K562 (cell line): ENCODE results near the gene FAM90A1. TPM values are rescaled to one million over a fixed set of nuclear protein-coding genes. Genes with fewer than 3 reads are reported as not detected.
"Not testable (repeated sequence)": the region's sequence is repeated elsewhere in the genome, so short reads cannot be mapped to it uniquely, and the experiment has no call there.

Source experiments
- ARID3B ChIP-seq: fragments of 250-450 bp; sonication (Bioruptor Pico); IDR thresholded peaks from 2 replicates; pipeline ENCODE4 v1.4.0; 2020; ENCODE audit warnings: borderline replicate concordance
- KAT7 ChIP-seq: sonication (generic); formaldehyde crosslinking; IDR thresholded peaks from 2 replicates; pipeline ENCODE4 v1.8.0; 2022; ENCODE audit warnings: missing genetic modification reagents, mild to moderate bottlenecking, borderline replicate concordance
- MAX ChIP-seq: sonication (generic); formaldehyde crosslinking; IDR thresholded peaks from 2 replicates; pipeline ENCODE4 v1.9.0; 2022; ENCODE audit warnings: mild to moderate bottlenecking, missing genetic modification reagents
- MGA ChIP-seq: fragments of 450-650 bp; IDR thresholded peaks from 2 replicates; pipeline ENCODE4 v1.6.1; 2016; ENCODE audit warnings: mild to moderate bottlenecking, moderate library complexity
- NR2C1 ChIP-seq, 2 experiments: fragments of 450-650 bp; IDR thresholded peaks; 2 replicates each; pipeline ENCODE4 v1.6.1; 2017; ENCODE audit warnings: mild to moderate bottlenecking in 2 of 2, antibody characterized with exemption in 1 of 2, inconsistent platforms in 1 of 2, missing compliant biosample characterization in 1 of 2, missing genetic modification characterization in 1 of 2
- POLR2G ChIP-seq: fragments of 200-400 bp; formaldehyde crosslinking; IDR thresholded peaks from 2 replicates; pipeline ENCODE4 v1.6.1; 2017; ENCODE audit warnings: low read depth, mild to moderate bottlenecking, antibody characterized with exemption, low read length, moderate library complexity
- SAP30 ChIP-seq: fragments of 200-600 bp; sonication (generic); IDR thresholded peaks from 2 replicates; pipeline ENCODE4 v1.6.1; 2012; ENCODE audit warnings: borderline replicate concordance, low read depth, mild to moderate bottlenecking, moderate library complexity, low read length, control low read depth, inconsistent platforms; ENCODE audit not compliant: insufficient read depth, poor library complexity, severe bottlenecking
- TFAP4 ChIP-seq: sonication (generic); formaldehyde crosslinking; IDR thresholded peaks from 2 replicates; pipeline ENCODE4 v1.8.0; 2022; ENCODE audit warnings: missing genetic modification reagents, mild to moderate bottlenecking, moderate library complexity, borderline replicate concordance
- ZFX ChIP-seq: sonication (generic); formaldehyde crosslinking; IDR thresholded peaks from 2 replicates; pipeline ENCODE4 v1.8.0; 2022; ENCODE audit warnings: mild to moderate bottlenecking, missing genetic modification reagents, moderate library complexity
- polyA plus RNA-seq, 8 experiments: library from polyadenylated mRNA; depleted of rRNA in 4 of 8; stranded (reverse) in 5 of 8; unstranded in 3 of 8; fragments of >200 nt; fragmentation: Nextera tagmentation in 2 of 8; fragmentation: Illumina TruSeq in 1 of 8; extraction: Ambion mirVana in 2 of 8; extraction: Trizol in 1 of 8; gene quantifications; 2 replicates each; pipeline versions ENCODE4 v1.2.1 to v1.2.3, GENCODE V29; 2011 to 2014; ENCODE audit warnings: inconsistent platforms in 1 of 8, missing spikeins in 1 of 8
- total RNA-seq, 7 experiments: library from RNA; depleted of rRNA in 6 of 7; stranded (reverse); fragments of >200 nt in 6 of 7; fragmentation: Illumina TruSeq in 2 of 7; extraction: Trizol in 2 of 7; gene quantifications; 2 replicates each; pipeline versions ENCODE4 v1.2.1 to v1.2.3, GENCODE V29; 2011 to 2021; ENCODE audit warnings: low replicate concordance in 1 of 7

The FAM90A1 gene
- total and polyA plus RNA-seq, 9 of the 15 experiments (the other 6 are each of a cell fraction or from before 2014, with no cell fraction given) = 0.01 to 0.16 (median 0.04) TPM; not detected in 4

- TF ChIP-seq MGA (peak; percentile 66), SAP30 (peak; percentile 39), ARID3B (CRISPR knock-in tag) (0 out of 2 replicates have a peak, but pooled peaks have one; percentile 22), NR2C1 (IDR thresholded peaks at IDR 0.05) (peak; percentile 46; the same call in 1 of the 2 replicates), KAT7 (CRISPR knock-in tag) (0 out of 2 replicates have a peak, but pooled peaks have one; percentile 25), MAX (peak; percentile 69; the same call in 1 of the 2 replicates), POLR2G (peak; percentile 59; the same call in 1 of the 2 replicates), TFAP4 (peak; percentile 72; the same call in 1 of the 2 replicates), ZFX (CRISPR knock-in tag) (peak; percentile 62)
- TF ChIP-seq NR2C1 (tag; IDR thresholded peaks at IDR 0.05) = not testable (repeated sequence)
These were observed at the start of gene FAM90A1 (continued) for GRCh38 chr12:8226992-8227731.
